ENCODE results near the gene CHRD. TPM values are rescaled to one million over a fixed set of nuclear protein-coding genes. Genes with fewer than 3 reads are reported as not detected.

Gene CHRD
- polyA plus RNA-seq, 1 of the 3 experiments (the other 2 are of a cell fraction), result 0.95 TPM

DNA sequence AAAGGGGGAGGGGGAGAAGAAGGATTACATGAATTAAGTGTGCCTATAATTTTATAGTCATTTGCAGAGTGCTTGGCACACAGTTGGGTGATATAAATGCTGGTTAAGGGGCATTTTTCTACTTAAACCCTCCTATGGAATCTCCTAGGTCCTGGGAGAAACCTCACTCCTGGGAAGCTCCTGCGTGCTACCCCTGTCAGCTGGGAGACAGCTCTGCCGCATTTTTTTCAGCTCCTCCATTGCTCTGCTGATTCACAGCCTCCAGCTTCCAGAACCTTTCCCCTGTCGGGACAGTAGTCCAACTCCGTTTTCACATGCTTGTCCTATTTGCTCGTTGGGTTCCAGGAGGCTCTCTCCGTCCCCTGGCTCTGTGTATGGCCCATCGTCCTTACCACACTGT lies 59.2 kb downstream of the CHRD start:
- ChIA-PET CTCF (interaction anchor here (0.8 to 1.8 kb wide), 4 partner anchors 29 to 122 kb away, joined by 3 to 9 read pairs (median 3); partner anchors contain the start of gene EPHB3), POLR2A (no interaction called here)
- TF ChIP-seq, protein P1, sequence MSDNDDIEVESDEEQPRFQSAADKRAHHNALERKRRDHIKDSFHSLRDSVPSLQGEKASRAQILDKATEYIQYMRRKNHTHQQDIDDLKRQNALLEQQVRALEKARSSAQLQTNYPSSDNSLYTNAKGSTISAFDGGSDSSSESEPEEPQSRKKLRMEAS (IDR thresholded peaks at IDR 0.05; ENCODE audit: low read depth), result no peak
- TF ChIP-seq, protein P2, sequence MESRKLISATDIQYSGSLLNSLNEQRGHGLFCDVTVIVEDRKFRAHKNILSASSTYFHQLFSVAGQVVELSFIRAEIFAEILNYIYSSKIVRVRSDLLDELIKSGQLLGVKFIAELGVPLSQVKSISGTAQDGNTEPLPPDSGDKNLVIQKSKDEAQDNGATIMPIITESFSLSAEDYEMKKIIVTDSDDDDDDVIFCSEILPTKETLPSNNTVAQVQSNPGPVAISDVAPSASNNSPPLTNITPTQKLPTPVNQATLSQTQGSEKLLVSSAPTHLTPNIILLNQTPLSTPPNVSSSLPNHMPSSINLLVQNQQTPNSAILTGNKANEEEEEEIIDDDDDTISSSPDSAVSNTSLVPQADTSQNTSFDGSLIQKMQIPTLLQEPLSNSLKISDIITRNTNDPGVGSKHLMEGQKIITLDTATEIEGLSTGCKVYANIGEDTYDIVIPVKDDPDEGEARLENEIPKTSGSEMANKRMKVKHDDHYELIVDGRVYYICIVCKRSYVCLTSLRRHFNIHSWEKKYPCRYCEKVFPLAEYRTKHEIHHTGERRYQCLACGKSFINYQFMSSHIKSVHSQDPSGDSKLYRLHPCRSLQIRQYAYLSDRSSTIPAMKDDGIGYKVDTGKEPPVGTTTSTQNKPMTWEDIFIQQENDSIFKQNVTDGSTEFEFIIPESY (IDR thresholded peaks at IDR 0.05; ENCODE audit: borderline replicate concordance, low read depth), result no peak
- TF ChIP-seq RAD21 (IDR thresholded peaks at IDR 0.05; ENCODE audit: low read length) (no peak), GABPA (IDR thresholded peaks at IDR 0.05; ENCODE audit: low read depth) (no peak), EP300 (IDR thresholded peaks at IDR 0.05; ENCODE audit: borderline replicate concordance in 1 of 2, low read depth in 1 of 2, low read length in 1 of 2) (no peak)
- TF ChIP-seq, protein P3, sequence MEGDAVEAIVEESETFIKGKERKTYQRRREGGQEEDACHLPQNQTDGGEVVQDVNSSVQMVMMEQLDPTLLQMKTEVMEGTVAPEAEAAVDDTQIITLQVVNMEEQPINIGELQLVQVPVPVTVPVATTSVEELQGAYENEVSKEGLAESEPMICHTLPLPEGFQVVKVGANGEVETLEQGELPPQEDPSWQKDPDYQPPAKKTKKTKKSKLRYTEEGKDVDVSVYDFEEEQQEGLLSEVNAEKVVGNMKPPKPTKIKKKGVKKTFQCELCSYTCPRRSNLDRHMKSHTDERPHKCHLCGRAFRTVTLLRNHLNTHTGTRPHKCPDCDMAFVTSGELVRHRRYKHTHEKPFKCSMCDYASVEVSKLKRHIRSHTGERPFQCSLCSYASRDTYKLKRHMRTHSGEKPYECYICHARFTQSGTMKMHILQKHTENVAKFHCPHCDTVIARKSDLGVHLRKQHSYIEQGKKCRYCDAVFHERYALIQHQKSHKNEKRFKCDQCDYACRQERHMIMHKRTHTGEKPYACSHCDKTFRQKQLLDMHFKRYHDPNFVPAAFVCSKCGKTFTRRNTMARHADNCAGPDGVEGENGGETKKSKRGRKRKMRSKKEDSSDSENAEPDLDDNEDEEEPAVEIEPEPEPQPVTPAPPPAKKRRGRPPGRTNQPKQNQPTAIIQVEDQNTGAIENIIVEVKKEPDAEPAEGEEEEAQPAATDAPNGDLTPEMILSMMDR (IDR thresholded peaks at IDR 0.05), result no peak
- TF ChIP-seq, protein P4, sequence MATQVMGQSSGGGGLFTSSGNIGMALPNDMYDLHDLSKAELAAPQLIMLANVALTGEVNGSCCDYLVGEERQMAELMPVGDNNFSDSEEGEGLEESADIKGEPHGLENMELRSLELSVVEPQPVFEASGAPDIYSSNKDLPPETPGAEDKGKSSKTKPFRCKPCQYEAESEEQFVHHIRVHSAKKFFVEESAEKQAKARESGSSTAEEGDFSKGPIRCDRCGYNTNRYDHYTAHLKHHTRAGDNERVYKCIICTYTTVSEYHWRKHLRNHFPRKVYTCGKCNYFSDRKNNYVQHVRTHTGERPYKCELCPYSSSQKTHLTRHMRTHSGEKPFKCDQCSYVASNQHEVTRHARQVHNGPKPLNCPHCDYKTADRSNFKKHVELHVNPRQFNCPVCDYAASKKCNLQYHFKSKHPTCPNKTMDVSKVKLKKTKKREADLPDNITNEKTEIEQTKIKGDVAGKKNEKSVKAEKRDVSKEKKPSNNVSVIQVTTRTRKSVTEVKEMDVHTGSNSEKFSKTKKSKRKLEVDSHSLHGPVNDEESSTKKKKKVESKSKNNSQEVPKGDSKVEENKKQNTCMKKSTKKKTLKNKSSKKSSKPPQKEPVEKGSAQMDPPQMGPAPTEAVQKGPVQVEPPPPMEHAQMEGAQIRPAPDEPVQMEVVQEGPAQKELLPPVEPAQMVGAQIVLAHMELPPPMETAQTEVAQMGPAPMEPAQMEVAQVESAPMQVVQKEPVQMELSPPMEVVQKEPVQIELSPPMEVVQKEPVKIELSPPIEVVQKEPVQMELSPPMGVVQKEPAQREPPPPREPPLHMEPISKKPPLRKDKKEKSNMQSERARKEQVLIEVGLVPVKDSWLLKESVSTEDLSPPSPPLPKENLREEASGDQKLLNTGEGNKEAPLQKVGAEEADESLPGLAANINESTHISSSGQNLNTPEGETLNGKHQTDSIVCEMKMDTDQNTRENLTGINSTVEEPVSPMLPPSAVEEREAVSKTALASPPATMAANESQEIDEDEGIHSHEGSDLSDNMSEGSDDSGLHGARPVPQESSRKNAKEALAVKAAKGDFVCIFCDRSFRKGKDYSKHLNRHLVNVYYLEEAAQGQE (IDR thresholded peaks at IDR 0.05; ENCODE audit: low read depth, low read length), result no peak
- H3K4me3 ChIP-seq (ENCODE audit: low read depth in 2 of 2, low read length in 1 of 2), result no peak overlapping the region
- no peaks in the 10 kb centered on the region for H3F3A ChIP-seq (replicated peaks; ENCODE audit: insufficient read depth)
- no peaks in the 10 kb centered on the region for H3K9me2 ChIP-seq
- H3K27ac ChIP-seq (ENCODE audit: low read depth in 2 of 2, low read length in 1 of 2), result no peak overlapping the region
- DNase-seq, result no peak
- no peaks in the 10 kb centered on the region for H3K36me3 ChIP-seq (replicated peaks in 1 of 2; ENCODE audit: control insufficient read depth in 1 of 2, insufficient read depth in 2 of 2, low read length in 1 of 2)
- no peaks in the 10 kb centered on the region for H3K79me2 ChIP-seq (ENCODE audit: insufficient read depth)
- no peak overlapping the region for H3K9ac ChIP-seq
- 60% methylated on average over 7 of the region's 7 CpGs for WGBS (ENCODE audit: low lambda C conversion rate)
- no peak overlapping the region for H3K4me2 ChIP-seq
- no peaks in the 10 kb centered on the region for H3K4me1 ChIP-seq (ENCODE audit: control insufficient read depth in 1 of 2, insufficient read depth in 2 of 2, low read depth in 1 of 2, low read length in 1 of 2)
- peaks cover 9% of the 10 kb centered on the region; the same call in 1 of the 2 replicates for H3K27me3 ChIP-seq (ENCODE audit: insufficient read depth)
- H3K9me3 ChIP-seq, result peaks cover 4% of the 10 kb centered on the region; the same call in 1 of the 2 replicates
- H2AFZ ChIP-seq (ENCODE audit: low read depth), result no peak overlapping the region
- no peaks in the 10 kb centered on the region for H4K20me1 ChIP-seq (ENCODE audit: insufficient read depth)

Other genes starting within 250 kb of the CHRD start
- 46.8 and 61.5 TPM in 2 replicates for gene EIF2B5, start 244.7 kb upstream of the CHRD start, polyA plus RNA-seq (2012; rRNA removed)
- gene DVL3, start 224.7 kb upstream of the CHRD start, polyA plus RNA-seq (2012; rRNA removed), result 29.6 and 30.1 TPM in 2 replicates
- 645 and 759 TPM in 2 replicates for gene AP2M1, start 205.2 kb upstream of the CHRD start, polyA plus RNA-seq (2012; rRNA removed)
- 55.6 and 59.2 TPM in 2 replicates for gene ABCF3, start 193.9 kb upstream of the CHRD start, polyA plus RNA-seq (2012; rRNA removed)
- gene VWA5B2, start 150.5 kb upstream of the CHRD start, polyA plus RNA-seq (2012; rRNA removed), result 0.08 and 0.19 TPM in 2 replicates
- gene ALG3, start 131.1 kb upstream of the CHRD start, polyA plus RNA-seq (2012; rRNA removed), result 66.0 and 71.4 TPM in 2 replicates
- 7.2 and 9.3 TPM in 2 replicates for gene EEF1AKMT4, start 130.4 kb upstream of the CHRD start, polyA plus RNA-seq (2012; rRNA removed)
- gene CAMK2N2, start 118.5 kb upstream of the CHRD start, polyA plus RNA-seq (2012; rRNA removed), result 0.89 and 2.2 TPM in 2 replicates
- gene ECE2, start 104.0 kb upstream of the CHRD start, polyA plus RNA-seq (2012; rRNA removed), result 0.03 and 0.16 TPM in 2 replicates
- gene PSMD2, start 80.8 kb upstream of the CHRD start, polyA plus RNA-seq (2012; rRNA removed), result 328 and 382 TPM in 2 replicates
- 207 and 262 TPM in 2 replicates for gene EIF4G1, start 65.4 kb upstream of the CHRD start, polyA plus RNA-seq (2012; rRNA removed)
- 31.6 and 34.2 TPM in 2 replicates for gene FAM131A, start 42.5 kb upstream of the CHRD start, polyA plus RNA-seq (2012; rRNA removed)
- gene CLCN2, start 18.4 kb upstream of the CHRD start, polyA plus RNA-seq (2012; rRNA removed), result 8.6 and 9.1 TPM in 2 replicates
- 206 and 258 TPM in 2 replicates for gene POLR2H, start 18.3 kb upstream of the CHRD start, polyA plus RNA-seq (2012; rRNA removed)
- 0.07 and 0.21 TPM in 2 replicates for gene THPO, start 1.8 kb upstream of the CHRD start, polyA plus RNA-seq (2012; rRNA removed)
- gene EPHB3, start 181.7 kb downstream of the CHRD start, polyA plus RNA-seq (2012; rRNA removed), result 2.1 and 4.2 TPM in 2 replicates